ENCODE results near the gene XIST.

XIST gene

DNA sequence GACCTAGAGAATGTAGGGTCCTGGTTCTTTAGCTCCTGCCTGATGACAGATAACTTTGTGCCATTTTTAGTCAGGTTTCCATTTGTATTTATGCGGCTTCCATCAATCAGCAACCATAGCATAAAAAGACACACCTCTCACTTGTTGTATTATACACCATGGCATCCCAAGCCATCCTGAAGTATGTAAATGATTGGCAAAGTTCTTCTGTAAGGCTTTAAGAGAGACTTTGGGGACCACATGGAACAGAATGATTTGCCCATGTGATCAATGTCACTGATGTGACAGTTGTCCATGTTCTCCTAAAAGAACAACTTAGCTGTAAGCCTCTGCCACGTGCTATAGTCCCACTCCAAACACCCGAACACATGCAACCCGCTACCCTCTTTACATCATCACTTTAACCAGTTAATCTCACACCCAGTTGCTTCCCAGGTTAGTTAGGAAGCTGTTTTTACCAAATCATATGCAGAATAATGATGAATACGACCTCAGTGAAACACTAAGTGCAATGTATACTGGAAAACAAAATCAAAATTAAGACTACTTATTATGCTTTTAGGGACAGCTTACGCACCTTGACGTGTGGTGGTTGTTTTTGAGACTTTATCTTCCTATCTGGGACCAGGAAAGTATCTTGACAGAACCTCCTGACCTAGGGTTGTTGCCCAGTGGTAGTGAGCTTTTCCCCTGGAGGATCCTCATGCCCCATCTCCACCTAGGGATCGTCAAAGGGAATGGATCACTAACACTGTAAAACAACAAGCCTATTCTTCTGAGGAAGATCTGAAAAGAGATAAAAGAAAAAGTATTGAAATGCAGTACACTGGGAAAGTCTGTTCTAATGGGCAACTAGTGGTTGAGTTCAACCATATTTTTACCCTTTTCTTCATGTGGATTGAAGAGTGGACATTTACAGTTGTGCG, 21.8 kb downstream of the XIST start:
- DNase-seq (ENCODE audit: low read depth in 1 of 2, low spot score in 1 of 2) = no peak
- no peak overlapping the region for H3K27ac ChIP-seq (replicated peaks)
- no peaks in the 10 kb centered on the region for H3K27me3 ChIP-seq (ENCODE audit: insufficient read depth, poor library complexity, severe bottlenecking)
- TF ChIP-seq GABPA (IDR thresholded peaks at IDR 0.05; ENCODE audit: low read depth) (no peak), POLR2AphosphoS5 (IDR thresholded peaks at IDR 0.05; ENCODE audit: low read depth) (no peak), SPI1 (IDR thresholded peaks at IDR 0.05; ENCODE audit: borderline replicate concordance, low read depth) (no peak)
- TF ChIP-seq, protein P1, sequence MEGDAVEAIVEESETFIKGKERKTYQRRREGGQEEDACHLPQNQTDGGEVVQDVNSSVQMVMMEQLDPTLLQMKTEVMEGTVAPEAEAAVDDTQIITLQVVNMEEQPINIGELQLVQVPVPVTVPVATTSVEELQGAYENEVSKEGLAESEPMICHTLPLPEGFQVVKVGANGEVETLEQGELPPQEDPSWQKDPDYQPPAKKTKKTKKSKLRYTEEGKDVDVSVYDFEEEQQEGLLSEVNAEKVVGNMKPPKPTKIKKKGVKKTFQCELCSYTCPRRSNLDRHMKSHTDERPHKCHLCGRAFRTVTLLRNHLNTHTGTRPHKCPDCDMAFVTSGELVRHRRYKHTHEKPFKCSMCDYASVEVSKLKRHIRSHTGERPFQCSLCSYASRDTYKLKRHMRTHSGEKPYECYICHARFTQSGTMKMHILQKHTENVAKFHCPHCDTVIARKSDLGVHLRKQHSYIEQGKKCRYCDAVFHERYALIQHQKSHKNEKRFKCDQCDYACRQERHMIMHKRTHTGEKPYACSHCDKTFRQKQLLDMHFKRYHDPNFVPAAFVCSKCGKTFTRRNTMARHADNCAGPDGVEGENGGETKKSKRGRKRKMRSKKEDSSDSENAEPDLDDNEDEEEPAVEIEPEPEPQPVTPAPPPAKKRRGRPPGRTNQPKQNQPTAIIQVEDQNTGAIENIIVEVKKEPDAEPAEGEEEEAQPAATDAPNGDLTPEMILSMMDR (IDR thresholded peaks at IDR 0.05; ENCODE audit: insufficient read depth, low read length) = no peak
- TF ChIP-seq, protein P2, sequence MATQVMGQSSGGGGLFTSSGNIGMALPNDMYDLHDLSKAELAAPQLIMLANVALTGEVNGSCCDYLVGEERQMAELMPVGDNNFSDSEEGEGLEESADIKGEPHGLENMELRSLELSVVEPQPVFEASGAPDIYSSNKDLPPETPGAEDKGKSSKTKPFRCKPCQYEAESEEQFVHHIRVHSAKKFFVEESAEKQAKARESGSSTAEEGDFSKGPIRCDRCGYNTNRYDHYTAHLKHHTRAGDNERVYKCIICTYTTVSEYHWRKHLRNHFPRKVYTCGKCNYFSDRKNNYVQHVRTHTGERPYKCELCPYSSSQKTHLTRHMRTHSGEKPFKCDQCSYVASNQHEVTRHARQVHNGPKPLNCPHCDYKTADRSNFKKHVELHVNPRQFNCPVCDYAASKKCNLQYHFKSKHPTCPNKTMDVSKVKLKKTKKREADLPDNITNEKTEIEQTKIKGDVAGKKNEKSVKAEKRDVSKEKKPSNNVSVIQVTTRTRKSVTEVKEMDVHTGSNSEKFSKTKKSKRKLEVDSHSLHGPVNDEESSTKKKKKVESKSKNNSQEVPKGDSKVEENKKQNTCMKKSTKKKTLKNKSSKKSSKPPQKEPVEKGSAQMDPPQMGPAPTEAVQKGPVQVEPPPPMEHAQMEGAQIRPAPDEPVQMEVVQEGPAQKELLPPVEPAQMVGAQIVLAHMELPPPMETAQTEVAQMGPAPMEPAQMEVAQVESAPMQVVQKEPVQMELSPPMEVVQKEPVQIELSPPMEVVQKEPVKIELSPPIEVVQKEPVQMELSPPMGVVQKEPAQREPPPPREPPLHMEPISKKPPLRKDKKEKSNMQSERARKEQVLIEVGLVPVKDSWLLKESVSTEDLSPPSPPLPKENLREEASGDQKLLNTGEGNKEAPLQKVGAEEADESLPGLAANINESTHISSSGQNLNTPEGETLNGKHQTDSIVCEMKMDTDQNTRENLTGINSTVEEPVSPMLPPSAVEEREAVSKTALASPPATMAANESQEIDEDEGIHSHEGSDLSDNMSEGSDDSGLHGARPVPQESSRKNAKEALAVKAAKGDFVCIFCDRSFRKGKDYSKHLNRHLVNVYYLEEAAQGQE (IDR thresholded peaks at IDR 0.05; ENCODE audit: insufficient replicate concordance, low read depth) = no peak
- H3K4me3 ChIP-seq (replicated peaks; ENCODE audit: insufficient read depth, low read length) = no peak overlapping the region

DNA sequence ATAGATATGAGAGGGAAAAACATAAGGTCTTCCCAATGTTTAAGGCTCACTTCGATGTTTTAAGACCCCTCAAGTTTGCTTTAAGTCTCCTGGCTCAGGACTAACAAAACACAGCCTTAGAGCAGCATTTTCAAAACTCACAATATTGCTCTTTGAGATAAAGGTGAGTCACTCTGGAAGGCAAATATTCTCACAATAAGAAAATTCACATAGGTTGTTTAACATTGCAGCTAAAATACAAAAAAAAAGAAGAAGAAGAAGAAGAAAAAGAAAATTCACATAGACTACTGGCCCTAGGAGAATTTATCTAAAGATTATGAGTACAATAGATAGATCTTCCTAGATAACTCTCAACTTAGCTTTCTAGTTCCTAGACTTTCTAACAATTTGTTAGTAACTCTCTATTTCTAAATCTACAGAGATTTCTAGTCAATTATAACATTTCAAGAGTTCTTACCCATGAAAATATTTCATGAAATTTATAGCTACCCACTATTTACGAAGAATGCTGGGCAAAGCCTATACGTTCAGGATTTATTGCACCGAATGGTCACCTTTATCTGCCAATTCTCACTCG, 22.5 kb downstream of the XIST start:
- no peak for TF ChIP-seq SPI1 (IDR thresholded peaks at IDR 0.05; ENCODE audit: borderline replicate concordance, low read depth)
- no peak for TF ChIP-seq GABPA (IDR thresholded peaks at IDR 0.05; ENCODE audit: low read depth)
- TF ChIP-seq, protein P1 (IDR thresholded peaks at IDR 0.05; ENCODE audit: insufficient read depth, low read length) = no peak
- TF ChIP-seq, protein P2 (IDR thresholded peaks at IDR 0.05; ENCODE audit: insufficient replicate concordance, low read depth) = no peak
- DNase-seq (ENCODE audit: low read depth in 1 of 2, low spot score in 1 of 2) = no peak
- no peak overlapping the region for H3K27ac ChIP-seq (replicated peaks)
- no peak overlapping the region for H3K4me3 ChIP-seq (replicated peaks; ENCODE audit: insufficient read depth, low read length)
- no peaks in the 10 kb centered on the region for H3K27me3 ChIP-seq (ENCODE audit: insufficient read depth, poor library complexity, severe bottlenecking)

DNA sequence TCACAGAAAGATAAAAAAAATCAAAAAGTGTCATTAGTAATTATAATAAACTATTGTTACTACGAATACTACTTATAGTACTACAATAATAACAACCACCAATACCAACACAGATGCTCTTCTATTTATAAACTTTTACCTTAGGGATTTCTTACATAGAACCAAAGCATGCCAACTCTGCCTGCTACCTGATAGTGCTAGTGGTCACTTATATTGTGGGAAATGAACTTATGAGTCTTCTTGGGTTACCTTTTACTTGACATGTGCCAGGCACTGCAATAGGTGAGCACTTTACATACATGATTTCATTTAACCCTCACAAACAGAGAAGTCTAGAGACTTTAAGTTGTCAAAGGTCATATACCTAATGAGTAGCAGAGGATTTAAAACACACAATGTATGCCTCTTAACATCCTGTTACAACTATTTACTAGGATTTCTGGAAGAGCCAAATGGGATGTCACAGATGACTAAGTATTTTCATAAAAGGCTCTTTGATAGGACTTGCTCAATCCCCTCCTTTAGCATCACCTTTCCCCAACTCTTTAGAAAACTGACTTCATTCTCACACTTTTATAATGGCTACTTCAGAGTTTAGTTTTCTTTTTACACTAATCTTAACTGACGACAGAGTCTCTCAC, 24.3 kb downstream of the XIST start:
- TF ChIP-seq, protein P1 (IDR thresholded peaks at IDR 0.05; ENCODE audit: insufficient read depth, low read length) = no peak
- TF ChIP-seq, protein P2 (IDR thresholded peaks at IDR 0.05; ENCODE audit: insufficient replicate concordance, low read depth) = no peak
- TF ChIP-seq GABPA (IDR thresholded peaks at IDR 0.05; ENCODE audit: low read depth) (no peak), SPI1 (IDR thresholded peaks at IDR 0.05; ENCODE audit: borderline replicate concordance, low read depth) (no peak), POLR2AphosphoS5 (IDR thresholded peaks at IDR 0.05; ENCODE audit: low read depth) (no peak)
- no peaks in the 10 kb centered on the region for H3K27me3 ChIP-seq (ENCODE audit: insufficient read depth, poor library complexity, severe bottlenecking)
- H3K27ac ChIP-seq (replicated peaks) = no peak overlapping the region
- DNase-seq (ENCODE audit: low read depth in 1 of 2, low spot score in 1 of 2) = no peak
- no peak overlapping the region for H3K4me3 ChIP-seq (replicated peaks; ENCODE audit: insufficient read depth, low read length)

Data from HL-60 (cell line).